K562 (cell line): Measurements from ENCODE around the gene C11orf91. TPM values are rescaled to one million over a fixed set of nuclear protein-coding genes. Genes with fewer than 3 reads are reported as not detected.

Experiments used
- ATAC-seq: fragments of 200-7000 bp; cut with Tn5 transposase; 3 replicates; pipeline ENCODE4 v1.9.1; 2020; ENCODE audit warnings: moderate library complexity
- BruUV-seq: library from RNA; stranded (reverse); fragments of 400-500 nt; replicated peaks from 2 replicates; lab custom pipeline; 2021; lab: Mats Ljungman, UMichigan
- CTCF ChIA-PET: fragments of 300-600 bp; formaldehyde crosslinking; extraction: SDS; loops from one replicate; lab custom pipeline; 2021; ENCODE audit warnings: low intra/inter-chr PET ratio; lab: Yijun Ruan, JAX
- POLR2A ChIA-PET: fragments of 300-600, 350-650 bp; sonication (Branson Sonifier 250); formaldehyde crosslinking; extraction: SDS; loops from one replicate; lab custom pipeline; 2021; ENCODE audit warnings: antibody characterized with exemption, inconsistent platforms; lab: Yijun Ruan, JAX
- DNase-seq, 4 experiments: peaks; one replicate each; pipeline versions ENCODE4 v3.0.0 to v3.0.0-alpha.2; 2011 to 2018; ENCODE audit warnings: low spot score in 3 of 4, mixed read lengths in 3 of 4; ENCODE audit errors: extremely low read depth in 1 of 4
- FAIRE-seq: peaks from 2 replicates; lab custom pipeline; 2011; peaks lifted over from hg19 to GRCh38; lab: Jason Lieb, UNC
- H2AFZ ChIP-seq: 2 replicates; pipeline ENCODE4 v1.6.0; 2011; ENCODE audit warnings: low read depth, low read length, control low read depth, inconsistent platforms
- H3K27ac ChIP-seq: fragments of 200-600 bp; 3 replicates; pipeline ENCODE4 v1.8.0; 2011; ENCODE audit warnings: low read depth, mild to moderate bottlenecking, control low read depth, inconsistent platforms, low read length, moderate library complexity, mixed read lengths; ENCODE audit errors: extremely low read depth
- H3K27me3 ChIP-seq, 2 experiments: fragments of 300-600 bp in 1 of 2; 2 replicates in 1 of 2; 3 replicates in 1 of 2; pipeline versions ENCODE4 v1.6.0 to v1.8.0; 2011; ENCODE audit warnings: inconsistent platforms in 2 of 2, low read length in 2 of 2, mild to moderate bottlenecking in 1 of 2, mixed read lengths in 1 of 2, moderate library complexity in 1 of 2; ENCODE audit not compliant: control insufficient read depth in 2 of 2, insufficient read depth in 2 of 2
- H3K36me3 ChIP-seq: fragments of 300-600 bp; 3 replicates; pipeline ENCODE4 v1.8.0; 2011; ENCODE audit warnings: mild to moderate bottlenecking, low read length, inconsistent platforms; ENCODE audit not compliant: control insufficient read depth, insufficient read depth
- H3K4me1 ChIP-seq, 2 experiments: fragments of 200-600 bp in 1 of 2; replicated peaks in 1 of 2; 2 replicates in 1 of 2; 3 replicates in 1 of 2; pipeline versions ENCODE4 v1.5.1 to v1.8.0; 2011; ENCODE audit warnings: inconsistent platforms in 2 of 2, low read length in 2 of 2, mild to moderate bottlenecking in 1 of 2, mixed read lengths in 1 of 2, moderate library complexity in 1 of 2; ENCODE audit not compliant: control insufficient read depth in 2 of 2, insufficient read depth in 2 of 2
- H3K4me2 ChIP-seq: 2 replicates; pipeline ENCODE4 v1.6.1; 2011; ENCODE audit warnings: low read length, control low read depth, inconsistent platforms, mixed read lengths; ENCODE audit not compliant: insufficient read depth
- H3K4me3 ChIP-seq: fragments of 200-600 bp; sonication (generic), shearing (Covaris generic); 2 replicates; pipeline ENCODE4 v1.5.1; 2016; ENCODE audit warnings: control low read depth, inconsistent platforms
- H3K79me2 ChIP-seq: fragments of 200-600 bp; 3 replicates; pipeline ENCODE4 v1.8.0; 2011; ENCODE audit warnings: low read length, inconsistent platforms; ENCODE audit not compliant: control insufficient read depth, insufficient read depth
- H3K9ac ChIP-seq, 2 experiments: 2 replicates each; pipeline versions ENCODE4 v1.6.0 to v1.6.1; 2011; ENCODE audit warnings: low read depth in 2 of 2, low read length in 2 of 2, control low read depth in 1 of 2, inconsistent platforms in 1 of 2, mild to moderate bottlenecking in 1 of 2, mixed read lengths in 1 of 2; ENCODE audit not compliant: insufficient read depth in 1 of 2
- H3K9me1 ChIP-seq: one replicate; pipeline ENCODE4 v1.6.0; 2011; ENCODE audit warnings: inconsistent platforms, mild to moderate bottlenecking, low read length, moderate library complexity; ENCODE audit not compliant: control insufficient read depth, insufficient read depth
- H3K9me3 ChIP-seq: replicated peaks from 2 replicates; pipeline ENCODE4 v1.5.1; 2011; ENCODE audit warnings: low read depth, low read length, inconsistent platforms; ENCODE audit not compliant: control insufficient read depth, insufficient read depth
- H4K20me1 ChIP-seq: replicated peaks from 2 replicates; pipeline ENCODE4 v1.6.1; 2011; ENCODE audit warnings: low read length, inconsistent platforms, mixed read lengths; ENCODE audit not compliant: control insufficient read depth, insufficient read depth
- CBX3 ChIP-seq, 2 experiments: IDR thresholded peaks; 1 replicate in 1 of 2; 2 replicates in 1 of 2; pipeline ENCODE4 v1.6.1; 2012; ENCODE audit warnings: inconsistent platforms in 2 of 2, low read length in 2 of 2, borderline replicate concordance in 1 of 2, control low read depth in 1 of 2
- DACH1 ChIP-seq: fragments of 450-650 bp; IDR thresholded peaks from 2 replicates; pipeline ENCODE4 v1.6.1; 2018; ENCODE audit not compliant: partially characterized antibody
- DIDO1 ChIP-seq: fragments of 450-650 bp; IDR thresholded peaks from 2 replicates; pipeline ENCODE4 v1.6.1; 2016; ENCODE audit warnings: low read depth, missing biosample characterization, missing genetic modification characterization
- E2F3 ChIP-seq: fragments of 250-450 bp; sonication (Bioruptor Pico); IDR thresholded peaks from 2 replicates; pipeline ENCODE4 v1.4.0; 2020; ENCODE audit warnings: mild to moderate bottlenecking
- EGR1 ChIP-seq: fragments of 450-650 bp; conservative IDR thresholded peaks from 2 replicates; pipeline ENCODE4 v1.6.1; 2017; ENCODE audit warnings: mild to moderate bottlenecking
- GATA2 ChIP-seq: sonication (generic); formaldehyde crosslinking; IDR thresholded peaks from 2 replicates; pipeline ENCODE4 v1.4.0; 2020; ENCODE audit warnings: mild to moderate bottlenecking, missing genetic modification reagents
- MYC ChIP-seq, 2 experiments: fragments of 250-450 bp in 1 of 2; sonication (Bioruptor Pico) in 1 of 2; IDR thresholded peaks; 2 replicates each; pipeline versions ENCODE4 v1.5.1 to v1.6.1; 2012 to 2021; ENCODE audit warnings: low read depth in 2 of 2, borderline replicate concordance in 1 of 2, improper control_type of control experiment in 1 of 2, low read length in 1 of 2, mild to moderate bottlenecking in 1 of 2, moderate library complexity in 1 of 2
- NCOA1 ChIP-seq: fragments of 450-650 bp; IDR thresholded peaks from 2 replicates; pipeline ENCODE4 v1.6.1; 2016; ENCODE audit warnings: low read depth
- NCOR1 ChIP-seq: fragments of 450-650 bp; IDR thresholded peaks from 2 replicates; pipeline ENCODE4 v1.6.1; 2016; ENCODE audit warnings: mild to moderate bottlenecking, moderate library complexity
- TAF9B ChIP-seq: fragments of 450-650 bp; IDR thresholded peaks from 2 replicates; pipeline ENCODE4 v1.6.1; 2018; ENCODE audit warnings: mild to moderate bottlenecking; ENCODE audit not compliant: partially characterized antibody
- WGBS: fragments of 100-300 bp; shearing (Covaris generic); methylation state at CpG from one replicate; pipeline ENCODE4 v1.1.6; 2016; ENCODE audit warnings: low coverage, mixed read lengths; ENCODE audit not compliant: insufficient coverage; ENCODE audit errors: missing lambda C conversion rate; 5-methylcytosine and 5-hydroxymethylcytosine counted together
- in situ Hi-C: fragments of 300-500 bp; cut with MboI; formaldehyde crosslinking; loops from 4 replicates; pipeline ENCODE4 v1.15.0; 2018; ENCODE audit warnings: inconsistent platforms, mixed read lengths
- intact Hi-C: fragments of 100-400 bp; cut with micrococcal nuclease; formaldehyde crosslinking; loops from 2 replicates; pipeline ENCODE4 v1.14.2; 2022
- polyA plus RNA-seq, 8 experiments: library from polyadenylated mRNA; depleted of rRNA in 4 of 8; stranded (reverse) in 5 of 8; unstranded in 3 of 8; fragments of >200 nt; fragmentation: Nextera tagmentation in 2 of 8; fragmentation: Illumina TruSeq in 1 of 8; extraction: Ambion mirVana in 2 of 8; extraction: Trizol in 1 of 8; gene quantifications; 2 replicates each; pipeline versions ENCODE4 v1.2.1 to v1.2.3, GENCODE V29; 2011 to 2014; ENCODE audit warnings: inconsistent platforms in 1 of 8, missing spikeins in 1 of 8
- total RNA-seq, 7 experiments: library from RNA; depleted of rRNA in 6 of 7; stranded (reverse); fragments of >200 nt in 6 of 7; fragmentation: Illumina TruSeq in 2 of 7; extraction: Trizol in 2 of 7; gene quantifications; 2 replicates each; pipeline versions ENCODE4 v1.2.1 to v1.2.3, GENCODE V29; 2011 to 2021; ENCODE audit warnings: low replicate concordance in 1 of 7
- TF ChIP-seq, protein P1 (sequence below): fragments of 450-650 bp; IDR thresholded peaks from 2 replicates; pipeline ENCODE4 v1.6.1; 2016
- TF ChIP-seq, protein P2 (sequence below): sonication (generic); formaldehyde crosslinking; IDR thresholded peaks from 2 replicates; pipeline ENCODE4 v1.8.1; 2023; ENCODE audit warnings: mild to moderate bottlenecking, missing genetic modification reagents
- TF ChIP-seq, protein P3 (sequence below): sonication (generic); IDR thresholded peaks from 2 replicates; pipeline ENCODE4 v1.6.1; 2016
- TF ChIP-seq, protein P4 (sequence below), 2 experiments: fragments of 250-450 bp in 1 of 2; fragments of 450-650 bp in 1 of 2; sonication (Bioruptor Pico) in 1 of 2; IDR thresholded peaks; 2 replicates each; pipeline versions ENCODE4 v1.6.1 to v1.8.0; 2016 to 2021; ENCODE audit warnings: mild to moderate bottlenecking in 2 of 2, moderate library complexity in 2 of 2, missing compliant biosample characterization in 1 of 2, missing genetic modification characterization in 1 of 2

Gene C11orf91
- total and polyA plus RNA-seq, 9 of the 15 experiments (the other 6 are each of a cell fraction or from before 2014, with no cell fraction given): not detected

DNA sequence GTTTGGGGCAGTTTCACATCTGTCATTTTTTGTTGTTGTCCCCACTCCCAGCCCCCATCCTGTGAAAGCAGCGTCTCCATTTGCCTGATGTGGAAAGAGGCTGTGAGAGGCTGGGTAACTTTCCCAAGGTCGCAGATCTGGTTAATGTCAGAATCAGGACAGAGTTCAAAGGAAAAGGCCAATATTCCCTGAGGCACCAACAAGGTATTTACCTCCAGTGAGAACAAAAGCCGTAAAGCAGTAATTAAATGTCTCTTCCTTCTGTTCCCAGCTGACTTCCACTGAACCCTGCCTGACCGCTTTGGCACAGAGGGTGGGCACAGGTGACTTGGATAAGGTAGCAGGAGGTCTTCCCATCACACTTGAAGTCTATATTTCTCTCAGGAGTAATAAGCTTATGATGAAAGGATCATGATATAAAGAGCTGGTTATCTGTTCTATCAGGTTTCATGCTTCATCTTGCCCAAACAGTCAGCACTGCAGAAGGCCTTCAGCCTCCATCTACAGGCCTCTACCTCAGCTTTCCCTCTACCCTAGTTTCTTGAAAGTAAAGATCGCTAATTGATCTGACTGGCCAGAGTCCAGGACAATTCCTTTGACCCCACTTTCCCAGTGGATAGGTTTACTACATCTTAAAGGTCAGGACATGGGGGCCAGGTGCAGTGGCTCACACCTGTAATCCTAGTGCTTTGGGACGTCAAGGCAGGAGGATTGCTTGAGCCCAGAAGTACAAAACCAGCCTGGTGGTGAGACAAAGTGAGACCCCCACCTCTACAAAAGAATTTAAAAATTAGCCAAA is 9.4 kb downstream of the C11orf91 start:
- H2AFZ ChIP-seq: peak overlapping the region; percentile 12; the same call in 1 of the 2 replicates
- H3K79me2 ChIP-seq: no peaks in the 10 kb centered on the region
- H3K36me3 ChIP-seq: no peaks in the 10 kb centered on the region
- no peaks in the 10 kb centered on the region for H3K9me3 ChIP-seq
- H4K20me1 ChIP-seq: no peaks in the 10 kb centered on the region
- no peak overlapping the region for H3K4me3 ChIP-seq
- in situ Hi-C loops (no loop called here), intact Hi-C loops (no loop called here)
- ChIA-PET POLR2A (interaction anchor here (0.6 to 2.0 kb wide), 3 partner anchors 10 to 679 kb away, joined by 3 to 7 read pairs (median 7); no protein-coding TSS in a partner anchor), CTCF (no interaction called here)
- peaks cover 5 to 10% of the 10 kb centered on the region in 2 experiments; a peak in 4 of 5 replicates for H3K4me1 ChIP-seq
- FAIRE-seq: no peak
- no peak overlapping the region for H3K4me2 ChIP-seq
- H3K9me1 ChIP-seq: no peaks in the 10 kb centered on the region
- no peak overlapping the region for H3K9ac ChIP-seq
- H3K27ac ChIP-seq: no peak overlapping the region
- WGBS: 48% methylated on average over 6 of the region's 6 CpGs
- DNase-seq: no peak
- no TSS peak for BruUV-seq
- H3K27me3 ChIP-seq: peaks cover 4 to 27% of the 10 kb centered on the region in 2 experiments
- no peak for ATAC-seq
- no peak for TF ChIP-seq DACH1
- TF ChIP-seq CBX3 (IDR thresholded peaks at IDR 0.05; ENCODE audit: borderline replicate concordance in 1 of 2, low read length in 2 of 2): no peak
- no peak for TF ChIP-seq GATA2 (CRISPR knock-in tag)
- TF ChIP-seq, protein P1, sequence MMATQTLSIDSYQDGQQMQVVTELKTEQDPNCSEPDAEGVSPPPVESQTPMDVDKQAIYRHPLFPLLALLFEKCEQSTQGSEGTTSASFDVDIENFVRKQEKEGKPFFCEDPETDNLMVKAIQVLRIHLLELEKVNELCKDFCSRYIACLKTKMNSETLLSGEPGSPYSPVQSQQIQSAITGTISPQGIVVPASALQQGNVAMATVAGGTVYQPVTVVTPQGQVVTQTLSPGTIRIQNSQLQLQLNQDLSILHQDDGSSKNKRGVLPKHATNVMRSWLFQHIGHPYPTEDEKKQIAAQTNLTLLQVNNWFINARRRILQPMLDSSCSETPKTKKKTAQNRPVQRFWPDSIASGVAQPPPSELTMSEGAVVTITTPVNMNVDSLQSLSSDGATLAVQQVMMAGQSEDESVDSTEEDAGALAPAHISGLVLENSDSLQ: no peak
- no peak for TF ChIP-seq TAF9B
- TF ChIP-seq, protein P2, sequence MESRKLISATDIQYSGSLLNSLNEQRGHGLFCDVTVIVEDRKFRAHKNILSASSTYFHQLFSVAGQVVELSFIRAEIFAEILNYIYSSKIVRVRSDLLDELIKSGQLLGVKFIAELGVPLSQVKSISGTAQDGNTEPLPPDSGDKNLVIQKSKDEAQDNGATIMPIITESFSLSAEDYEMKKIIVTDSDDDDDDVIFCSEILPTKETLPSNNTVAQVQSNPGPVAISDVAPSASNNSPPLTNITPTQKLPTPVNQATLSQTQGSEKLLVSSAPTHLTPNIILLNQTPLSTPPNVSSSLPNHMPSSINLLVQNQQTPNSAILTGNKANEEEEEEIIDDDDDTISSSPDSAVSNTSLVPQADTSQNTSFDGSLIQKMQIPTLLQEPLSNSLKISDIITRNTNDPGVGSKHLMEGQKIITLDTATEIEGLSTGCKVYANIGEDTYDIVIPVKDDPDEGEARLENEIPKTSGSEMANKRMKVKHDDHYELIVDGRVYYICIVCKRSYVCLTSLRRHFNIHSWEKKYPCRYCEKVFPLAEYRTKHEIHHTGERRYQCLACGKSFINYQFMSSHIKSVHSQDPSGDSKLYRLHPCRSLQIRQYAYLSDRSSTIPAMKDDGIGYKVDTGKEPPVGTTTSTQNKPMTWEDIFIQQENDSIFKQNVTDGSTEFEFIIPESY (CRISPR knock-in tag): no peak
- TF ChIP-seq MYC (IDR thresholded peaks at IDR 0.05; ENCODE audit: low read depth, low read length): no peak
- TF ChIP-seq MYC (CRISPR knock-in tag; IDR thresholded peaks at IDR 0.05; ENCODE audit: borderline replicate concordance, low read depth): no peak
- no peak for TF ChIP-seq NCOR1
- TF ChIP-seq, protein P3, sequence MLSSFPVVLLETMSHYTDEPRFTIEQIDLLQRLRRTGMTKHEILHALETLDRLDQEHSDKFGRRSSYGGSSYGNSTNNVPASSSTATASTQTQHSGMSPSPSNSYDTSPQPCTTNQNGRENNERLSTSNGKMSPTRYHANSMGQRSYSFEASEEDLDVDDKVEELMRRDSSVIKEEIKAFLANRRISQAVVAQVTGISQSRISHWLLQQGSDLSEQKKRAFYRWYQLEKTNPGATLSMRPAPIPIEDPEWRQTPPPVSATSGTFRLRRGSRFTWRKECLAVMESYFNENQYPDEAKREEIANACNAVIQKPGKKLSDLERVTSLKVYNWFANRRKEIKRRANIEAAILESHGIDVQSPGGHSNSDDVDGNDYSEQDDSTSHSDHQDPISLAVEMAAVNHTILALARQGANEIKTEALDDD: no peak
- TF ChIP-seq, protein P4, sequence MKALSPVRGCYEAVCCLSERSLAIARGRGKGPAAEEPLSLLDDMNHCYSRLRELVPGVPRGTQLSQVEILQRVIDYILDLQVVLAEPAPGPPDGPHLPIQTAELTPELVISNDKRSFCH (CRISPR knock-in tag; IDR thresholded peaks at IDR 0.05): no peak
- TF ChIP-seq, protein P4 (tag; IDR thresholded peaks at IDR 0.05): no peak
- no peak for TF ChIP-seq E2F3 (CRISPR knock-in tag)
- no peak for TF ChIP-seq NCOA1
- TF ChIP-seq EGR1: no peak
- TF ChIP-seq DIDO1 (tag): no peak
